NCI-H2171 (cell line): ENCODE measurements around the gene HHIPL1.
"Not testable (repeated sequence)": the region's sequence is repeated elsewhere in the genome, so short reads cannot be mapped to it uniquely, and the experiment has no call there.

Experiments used
- DNase-seq: peaks from one replicate; lab custom pipeline; 2025; lab: John Stamatoyannopoulos, UW

Gene HHIPL1

GRCh38 chr14:99635116-99635515, 9.8 kb upstream of the HHIPL1 start:
- DNase-seq: no peak

DNA sequence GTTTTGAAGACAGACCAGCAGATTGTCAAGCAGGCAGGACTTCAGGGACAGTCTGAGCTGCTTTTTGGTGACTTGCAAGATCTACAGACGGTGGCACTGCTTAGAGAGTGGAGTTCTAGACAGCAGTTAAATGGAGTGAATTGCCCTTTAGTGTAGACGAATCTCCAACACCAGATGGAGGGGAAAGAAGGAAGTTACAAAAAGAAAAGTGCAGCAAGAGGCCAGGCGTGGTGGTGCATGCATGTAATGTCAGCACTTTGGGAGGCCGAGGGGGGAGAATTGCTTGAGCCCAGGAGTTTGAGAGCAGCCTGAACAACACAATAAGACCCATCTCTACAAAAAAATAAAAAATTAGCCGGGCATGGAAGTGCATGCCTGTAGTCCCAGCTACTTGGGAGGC, 8.4 kb upstream of the HHIPL1 start:
- no peak for DNase-seq

DNA sequence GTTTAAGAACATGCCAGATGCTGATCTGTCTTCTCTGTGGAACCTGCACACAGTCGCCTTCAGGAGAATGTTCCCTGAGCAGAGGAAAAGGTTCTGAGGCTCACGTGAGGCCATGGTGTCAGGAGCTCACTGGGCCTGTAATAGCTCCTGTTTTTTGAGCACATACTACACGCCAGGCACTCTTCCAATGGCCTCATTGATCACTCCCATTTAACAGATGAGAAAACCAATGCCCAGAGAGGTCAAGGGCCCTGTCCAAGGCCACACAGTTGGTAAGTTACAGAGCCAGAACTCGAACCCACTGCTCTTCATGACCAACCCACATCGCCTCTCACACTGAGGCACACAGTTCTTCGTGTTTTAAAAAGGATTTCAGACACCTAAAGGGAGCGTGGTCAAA, 7.3 kb upstream of the HHIPL1 start:
- DNase-seq: no peak

DNA sequence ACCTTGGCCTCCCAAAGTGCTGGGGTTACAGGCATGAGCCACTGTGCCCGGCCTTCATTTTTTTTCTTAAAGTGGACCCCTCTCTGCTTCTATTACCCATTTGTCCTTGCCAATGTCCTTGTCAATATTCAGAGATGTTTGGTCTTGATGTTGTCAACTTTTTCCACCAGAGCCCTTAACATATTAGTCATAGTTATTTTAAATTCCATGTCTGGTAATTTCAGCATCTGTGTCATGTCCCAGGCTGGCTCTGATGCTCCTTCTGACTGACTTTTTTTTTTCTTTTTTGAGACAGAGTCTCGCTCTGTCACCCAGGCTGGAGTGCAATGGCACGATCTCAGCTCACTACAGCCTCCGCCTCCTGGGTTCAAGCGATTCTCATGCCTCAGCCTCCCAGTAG, 2.2 kb upstream of the HHIPL1 start:
- DNase-seq: not testable (repeated sequence)

DNA sequence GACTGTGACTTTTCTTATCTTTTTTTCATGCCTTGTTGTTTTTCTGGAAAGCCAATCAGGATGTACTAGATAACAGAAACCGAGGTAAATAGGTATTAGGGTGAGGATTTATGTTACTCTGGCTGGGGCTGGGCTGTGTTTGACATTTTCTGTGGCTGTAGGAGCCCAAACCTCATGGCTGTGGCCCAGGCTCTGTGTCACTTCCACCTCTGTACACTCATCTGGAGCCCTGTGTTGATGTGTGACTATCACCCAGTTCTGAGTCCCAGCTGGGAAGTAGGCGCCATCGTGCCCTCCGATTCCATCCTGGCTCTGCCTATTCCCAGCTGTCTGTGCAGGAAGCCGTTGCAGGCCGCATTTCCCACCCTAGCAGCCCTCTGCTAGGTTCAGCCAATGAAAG, 1.6 kb upstream of the HHIPL1 start:
- DNase-seq: no peak

DNA sequence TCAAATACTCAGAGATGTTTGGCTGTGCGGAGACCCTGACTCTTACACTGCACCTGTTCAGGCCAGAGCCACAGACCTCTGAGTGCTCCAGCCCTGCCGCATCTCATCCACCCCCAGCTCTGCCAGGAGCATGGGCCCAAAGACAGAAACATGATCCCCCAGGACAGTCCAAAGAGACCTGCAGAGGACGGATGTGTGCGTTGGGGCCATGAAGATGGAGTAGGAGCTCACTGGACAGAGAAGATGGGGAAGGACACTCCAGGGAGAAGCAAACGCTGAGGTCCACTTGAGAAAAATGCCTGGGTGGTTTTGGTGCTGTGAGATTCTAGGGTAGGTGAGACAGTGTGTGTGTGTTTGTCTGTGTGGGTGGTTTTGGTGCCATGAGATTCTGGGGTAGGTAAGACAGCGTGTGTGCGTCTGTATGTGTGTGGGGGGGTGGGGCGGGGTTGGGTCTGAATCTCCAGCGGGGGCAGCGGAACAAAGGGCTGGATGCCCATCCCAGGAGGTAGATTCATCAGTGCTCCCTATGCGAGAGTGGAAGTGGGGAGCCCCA, 818 bp upstream of the HHIPL1 start:
- no peak for DNase-seq

- DNase-seq: no peak
Observed at GRCh38 chr14:99645545-99646505, 896 bp downstream of the HHIPL1 start.

DNA sequence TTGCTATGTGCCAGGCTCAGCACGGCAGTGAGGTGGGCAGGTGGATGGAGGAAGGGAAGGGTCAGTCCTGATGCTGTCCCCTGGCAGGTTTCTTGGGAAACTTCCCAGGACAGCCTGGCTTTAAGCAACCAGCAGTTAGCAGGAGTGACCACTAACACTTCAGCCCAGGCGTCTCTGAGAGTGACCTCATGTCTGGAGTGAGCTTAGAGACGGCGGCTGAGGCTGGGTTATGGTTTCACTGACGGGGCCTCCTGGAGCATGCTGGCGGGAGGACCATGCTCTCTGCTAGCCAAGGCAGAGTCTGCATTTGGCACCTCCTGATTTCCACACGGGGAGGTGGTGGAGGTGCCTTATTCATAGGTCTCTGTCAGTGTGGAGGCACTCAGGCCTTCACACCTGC, 2.5 kb downstream of the HHIPL1 start:
- DNase-seq: no peak

GRCh38 chr14:99648027-99648784, 3.3 kb downstream of the HHIPL1 start:
- no peak for DNase-seq

GRCh38 chr14:99649219-99649618, 4.3 kb downstream of the HHIPL1 start:
- DNase-seq: no peak

DNA sequence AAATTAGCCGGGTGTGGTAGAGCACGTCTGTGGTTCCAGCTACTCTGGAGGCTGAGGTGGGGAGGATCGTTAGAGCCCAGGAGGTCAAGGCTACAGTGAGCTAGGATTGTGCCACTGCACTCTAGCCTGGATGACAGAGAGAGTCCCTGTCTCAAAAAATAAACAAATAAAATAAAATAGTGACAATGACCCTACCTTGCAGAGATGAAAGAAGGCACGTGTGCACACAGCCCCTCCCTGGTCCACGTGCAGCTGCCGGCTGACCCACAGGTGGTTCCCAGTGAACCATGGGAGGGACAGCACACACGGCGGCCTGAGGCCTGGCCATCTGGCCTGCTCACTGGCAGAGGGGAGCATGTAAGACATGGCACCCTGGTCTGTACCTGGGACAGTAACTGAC, 4.7 kb downstream of the HHIPL1 start:
- DNase-seq: no peak

- DNase-seq: no peak
Observed at GRCh38 chr14:99650189-99650588, 5.3 kb downstream of the HHIPL1 start.

DNA sequence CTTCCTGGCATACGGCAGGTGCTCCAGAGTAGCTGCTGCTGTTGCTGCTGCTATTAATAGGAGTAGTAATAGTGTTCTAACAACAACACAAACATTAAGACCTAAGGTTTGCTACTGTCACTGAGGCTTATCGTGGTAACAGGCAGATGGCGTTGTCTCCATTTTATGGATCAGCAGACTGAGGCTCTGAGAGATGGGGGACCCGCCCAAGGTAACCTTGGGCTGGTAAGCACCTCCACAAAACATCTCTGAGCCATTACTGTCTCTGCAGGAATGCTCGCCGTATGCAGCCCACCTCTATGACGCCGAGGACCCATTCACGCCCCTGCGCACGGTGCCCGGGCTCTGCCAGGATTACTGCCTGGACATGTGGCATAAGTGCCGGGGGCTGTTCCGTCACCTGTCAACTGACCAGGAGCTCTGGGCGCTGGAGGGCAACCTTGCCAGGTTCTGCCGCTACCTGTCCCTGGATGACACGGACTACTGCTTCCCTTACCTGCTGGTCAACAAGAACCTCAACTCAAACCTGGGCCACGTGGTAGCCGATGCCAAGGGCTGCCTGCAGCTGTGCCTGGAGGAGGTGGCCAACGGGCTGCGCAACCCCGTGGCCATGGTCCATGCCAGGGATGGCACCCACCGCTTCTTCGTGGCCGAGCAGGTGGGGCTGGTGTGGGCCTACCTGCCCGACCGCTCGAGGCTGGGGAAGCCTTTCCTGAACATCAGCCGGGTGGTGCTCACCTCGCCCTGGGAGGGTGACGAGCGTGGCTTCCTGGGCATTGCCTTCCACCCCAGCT, 7.2 kb downstream of the HHIPL1 start:
- DNase-seq: no peak

- DNase-seq: no peak
Observed at GRCh38 chr14:99654235-99654985, 9.5 kb downstream of the HHIPL1 start.

GRCh38 chr14:99655521-99655920, 10.6 kb downstream of the HHIPL1 start:
- no peak for DNase-seq

DNA sequence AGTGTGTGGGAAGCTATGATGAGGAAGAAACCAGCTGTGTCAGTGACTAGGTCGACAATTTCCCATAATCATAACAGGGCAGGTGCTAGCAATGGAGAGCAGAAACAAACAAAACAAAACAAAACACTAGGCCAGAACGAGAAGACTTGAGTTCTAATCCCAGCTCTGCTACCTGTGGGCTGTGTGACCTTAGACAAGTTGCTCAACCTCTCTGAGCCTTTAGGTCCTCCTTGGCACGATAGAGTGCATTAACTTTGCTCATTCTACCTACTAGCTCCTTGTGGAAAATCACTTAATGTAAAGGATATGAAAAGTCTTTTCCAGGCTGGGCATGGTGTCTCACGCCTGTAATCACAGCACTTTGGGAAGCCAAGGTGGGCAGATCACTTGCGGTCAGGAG, 11.2 kb downstream of the HHIPL1 start:
- DNase-seq: no peak

GRCh38 chr14:99657645-99658155, 12.8 kb downstream of the HHIPL1 start:
- DNase-seq: no peak

- no peak for DNase-seq
Observed at GRCh38 chr14:99658218-99658845, 13.4 kb downstream of the HHIPL1 start.

DNA sequence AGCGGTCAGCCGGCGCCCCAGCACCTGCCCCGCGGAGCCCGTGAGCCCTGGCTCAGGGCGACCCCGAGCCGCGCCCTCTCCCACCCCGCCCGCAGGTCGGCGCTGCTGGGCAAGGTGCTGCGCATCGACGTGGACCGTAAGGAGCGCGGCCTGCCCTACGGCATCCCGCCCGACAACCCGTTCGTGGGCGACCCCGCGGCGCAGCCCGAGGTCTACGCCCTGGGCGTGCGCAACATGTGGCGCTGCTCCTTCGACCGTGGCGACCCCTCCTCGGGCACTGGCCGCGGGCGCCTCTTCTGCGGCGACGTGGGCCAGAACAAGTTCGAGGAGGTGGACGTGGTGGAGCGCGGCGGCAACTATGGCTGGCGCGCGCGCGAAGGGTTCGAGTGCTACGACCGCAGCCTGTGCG, 14.4 kb downstream of the HHIPL1 start:
- DNase-seq: no peak

GRCh38 chr14:99660006-99660566, 15.2 kb downstream of the HHIPL1 start:
- DNase-seq: peak; percentile 52
